Measurements from ENCODE around the gene MAPKAP1.

DNA sequence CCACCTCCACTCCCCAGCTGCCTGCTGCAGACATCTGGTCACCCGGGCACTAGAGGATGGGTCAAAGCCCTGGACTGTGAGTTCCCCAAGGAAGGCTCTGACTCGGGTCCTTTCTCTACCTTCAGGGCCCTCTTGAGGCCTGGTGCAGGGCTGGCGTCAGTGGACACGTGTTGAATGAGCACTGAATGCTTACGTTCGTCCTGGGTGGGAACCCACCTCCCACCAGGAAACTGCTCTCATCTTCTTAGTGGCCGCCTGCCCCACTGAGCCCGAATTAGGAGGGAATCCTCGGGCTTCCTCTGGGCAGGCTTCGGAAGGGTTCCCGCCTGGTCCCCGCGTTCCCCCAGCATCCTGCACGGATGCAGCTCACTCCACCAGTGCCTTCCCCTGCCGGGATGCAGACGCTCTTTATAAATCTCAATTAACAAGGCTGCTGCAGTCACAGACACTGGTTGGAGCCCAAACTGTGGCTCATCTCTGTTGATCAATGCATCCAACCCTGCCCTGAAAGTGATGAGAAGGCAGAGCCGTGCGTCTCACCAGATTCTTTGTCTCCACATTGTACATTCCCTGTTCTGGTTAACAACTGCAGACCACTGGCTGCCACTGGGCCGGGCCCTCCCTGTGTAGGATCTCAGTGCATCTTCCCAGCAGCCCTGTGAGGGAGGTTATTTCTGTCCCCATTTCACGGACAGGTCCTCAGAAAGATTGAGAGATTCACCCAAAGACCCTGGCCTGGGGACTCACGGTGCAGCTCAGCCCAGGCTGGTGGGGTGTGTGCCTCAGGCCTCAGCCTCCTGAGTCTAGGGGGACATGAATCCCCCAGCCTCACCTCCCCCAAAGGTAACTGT, 276.6 kb downstream of the MAPKAP1 start:
- TF ChIP-seq POLR2A (IDR thresholded peaks at IDR 0.05; ENCODE audit: low read depth, low read length) (no peak), POLR2AphosphoS5 (IDR thresholded peaks at IDR 0.05; ENCODE audit: low read depth, low read length) (no peak), TAF1 (IDR thresholded peaks at IDR 0.05; ENCODE audit: borderline replicate concordance, low read depth, low read length) (no peak)
